Ureter (tissue), 1 donor: ENCODE results near the gene AGMO. TPM values are rescaled to one million over a fixed set of nuclear protein-coding genes. Genes with fewer than 3 reads are reported as not detected.

ENCODE experiments used
- DNase-seq: peaks from one replicate; pipeline ENCODE4 v3.0.0-alpha.2; 2020; ENCODE audit warnings: low spot score
- total RNA-seq: library from RNA; stranded (reverse); gene quantifications from one replicate; pipeline ENCODE4 v1.2.4, GENCODE V29; 2023
- donor health status: DM: yes; HTN: yes; CAD: no.

AGMO gene
- total RNA-seq, 1 donor from 2014 or later = 6.8 TPM

- no peak for DNase-seq
Observed at GRCh38 chr7:15498465-15498864, 63.4 kb downstream of the AGMO start.

- DNase-seq = no peak
Observed at GRCh38 chr7:15495170-15495569, 66.6 kb downstream of the AGMO start.

GRCh38 chr7:15494711-15495110, 67.1 kb downstream of the AGMO start:
- DNase-seq = no peak

GRCh38 chr7:15491361-15491760, 70.5 kb downstream of the AGMO start:
- no peak for DNase-seq

DNA sequence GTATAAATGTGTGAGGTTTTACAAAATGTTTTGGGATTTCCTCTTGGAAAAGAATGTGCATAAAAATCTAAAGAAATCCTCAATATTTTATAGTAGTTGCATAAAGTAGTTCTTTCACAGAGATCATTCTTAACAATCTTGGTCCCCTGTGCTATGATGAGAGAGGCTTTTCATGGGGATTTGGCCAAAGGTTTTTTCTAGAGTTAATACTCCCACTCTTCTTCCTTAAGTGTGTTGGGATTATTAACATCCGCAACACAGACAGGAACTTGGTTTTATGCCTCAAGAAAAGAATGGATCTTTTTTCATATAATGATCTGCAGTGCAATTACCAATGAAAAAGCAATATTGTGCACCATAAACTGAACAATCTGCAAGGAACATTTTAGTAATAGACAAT, 71.5 kb downstream of the AGMO start:
- no peak for DNase-seq

DNA sequence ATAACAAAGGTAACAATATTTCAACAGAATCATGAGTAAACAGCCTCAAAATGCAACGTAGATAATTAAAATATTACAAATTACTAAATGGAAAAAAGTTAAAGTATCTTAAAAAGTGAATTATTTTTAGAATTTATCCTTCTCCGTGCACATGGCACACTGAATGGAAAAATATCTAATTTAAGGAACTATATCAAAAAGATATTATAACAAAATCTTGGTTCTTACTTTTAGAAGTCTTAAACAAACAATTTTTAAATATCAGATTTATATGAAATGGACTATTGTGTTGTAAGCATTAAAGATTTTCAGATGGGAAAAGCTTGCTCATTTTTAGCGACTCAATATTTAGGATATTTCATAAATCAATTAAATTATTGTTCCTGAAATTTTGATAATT, 72.0 kb downstream of the AGMO start:
- no peak for DNase-seq

GRCh38 chr7:15489383-15489782, 72.4 kb downstream of the AGMO start:
- DNase-seq = no peak

DNA sequence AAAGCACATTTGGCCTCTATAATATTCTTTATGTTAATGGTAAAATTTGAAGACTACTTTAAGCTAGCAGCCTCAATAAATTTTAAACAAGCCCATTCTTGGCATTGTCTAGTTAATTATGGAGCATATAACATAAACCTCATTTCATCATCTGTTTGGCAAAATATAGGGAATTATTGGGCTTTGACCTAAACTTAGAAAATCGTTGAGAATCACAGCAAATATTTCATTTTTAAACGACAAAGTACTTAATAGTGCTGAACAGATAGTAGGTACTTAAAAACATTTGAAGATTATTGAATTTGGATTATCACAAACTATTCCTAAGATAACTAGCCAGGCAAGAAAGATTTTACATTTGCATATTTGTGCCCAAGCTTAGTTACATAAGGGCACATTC, 73.4 kb downstream of the AGMO start:
- no peak for DNase-seq

- DNase-seq = no peak
Observed at GRCh38 chr7:15487896-15488295, 73.9 kb downstream of the AGMO start.

- no peak for DNase-seq
Observed at GRCh38 chr7:15485998-15486397, 75.8 kb downstream of the AGMO start.

DNA sequence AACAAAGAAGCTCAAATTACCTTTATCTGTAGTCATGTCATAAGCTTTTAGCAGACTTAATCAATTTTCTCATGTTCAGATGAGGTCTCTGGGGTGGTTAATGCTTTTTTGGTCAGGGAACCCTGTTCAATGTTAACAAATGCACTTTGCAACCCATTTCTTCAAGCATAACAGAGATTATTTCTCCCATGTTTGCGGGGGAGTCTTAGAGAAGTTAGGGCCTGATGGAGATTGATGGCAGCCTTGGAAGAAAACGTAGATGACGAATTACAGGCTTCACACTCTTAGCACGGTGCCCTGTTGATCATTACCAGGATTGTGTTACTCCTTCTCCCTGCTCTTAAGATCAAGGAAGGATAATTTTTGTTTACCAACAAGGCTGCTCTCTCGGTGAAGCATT, 76.4 kb downstream of the AGMO start:
- DNase-seq = no peak

GRCh38 chr7:15481132-15481531, 80.7 kb downstream of the AGMO start:
- no peak for DNase-seq

DNA sequence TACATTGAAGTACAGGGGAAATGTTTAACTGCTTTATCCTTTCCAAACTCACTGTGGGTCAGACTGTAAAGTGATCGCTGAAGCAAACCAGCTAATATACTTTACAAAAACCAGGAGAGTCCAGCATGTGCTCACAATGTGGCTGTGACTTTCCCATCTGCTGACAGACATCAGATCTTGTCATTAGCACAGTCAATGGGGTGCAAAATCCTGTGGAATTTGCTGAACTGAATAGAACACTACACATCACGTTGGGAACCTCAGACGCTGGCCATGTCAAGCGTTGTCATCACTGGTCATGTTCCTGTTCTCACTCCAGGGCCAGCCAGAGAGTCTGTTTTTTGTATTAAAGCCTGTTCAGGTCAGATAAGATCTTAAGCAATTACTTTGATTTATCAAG, 83.4 kb downstream of the AGMO start:
- DNase-seq = no peak

DNA sequence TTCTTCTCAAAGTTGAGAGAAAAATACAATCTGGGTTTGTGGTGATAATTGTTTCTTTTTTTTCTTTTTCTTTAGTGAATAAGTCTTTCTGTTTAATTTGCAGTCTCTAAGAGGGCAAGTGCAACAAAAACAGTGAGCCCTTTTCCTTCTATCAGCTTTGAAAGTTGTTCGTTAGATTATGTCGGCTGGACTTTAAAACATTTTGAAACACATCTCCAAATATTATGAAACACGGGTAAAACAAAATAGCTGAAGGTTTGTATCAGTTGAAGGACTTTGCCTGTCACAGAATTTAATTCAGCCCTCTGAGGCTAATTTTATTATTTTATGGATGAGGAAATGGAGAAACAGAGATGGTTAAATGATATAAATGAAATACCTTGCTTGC, 85.3 kb downstream of the AGMO start:
- DNase-seq = no peak

- no peak for DNase-seq
Observed at GRCh38 chr7:15475808-15476530, 85.8 kb downstream of the AGMO start.

GRCh38 chr7:15471669-15471950, 90.2 kb downstream of the AGMO start:
- no peak for DNase-seq

DNA sequence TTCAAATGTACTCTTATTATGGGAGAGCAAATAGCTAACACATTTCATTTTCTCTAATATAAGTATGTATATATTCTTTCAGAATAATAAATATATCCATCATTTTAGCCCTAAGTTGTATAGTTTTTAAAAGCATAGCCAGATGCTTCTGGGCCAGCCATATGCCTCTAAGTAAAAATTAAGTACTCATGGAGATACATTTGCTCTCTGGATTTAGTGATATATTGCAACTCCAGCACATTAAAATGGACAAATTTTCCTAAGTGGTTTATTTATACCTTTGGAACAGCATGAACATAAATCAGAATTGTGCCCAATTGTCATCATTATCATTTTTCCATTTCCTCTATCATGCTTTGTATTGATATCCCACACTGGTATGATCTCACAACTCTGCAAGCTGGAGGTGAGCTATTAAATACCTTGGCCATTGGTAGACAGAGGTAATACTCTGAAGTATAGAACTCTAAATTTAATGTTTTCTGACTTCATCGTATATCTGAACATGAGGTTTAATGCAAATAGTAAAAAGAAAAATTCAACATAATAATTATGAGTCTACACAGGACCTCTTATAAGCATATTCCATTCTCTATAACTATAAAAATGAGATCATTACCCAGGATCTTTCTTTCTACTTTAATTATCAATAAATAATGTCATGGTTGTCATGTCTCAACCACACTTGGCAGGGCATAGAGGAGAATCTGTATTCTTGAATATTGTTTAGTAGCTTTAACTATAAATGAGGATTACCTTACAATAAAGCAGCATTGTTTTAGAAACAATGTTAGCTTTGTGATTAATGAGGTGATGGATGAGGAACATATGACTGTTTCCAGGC, 90.8 kb downstream of the AGMO start:
- DNase-seq = no peak

DNA sequence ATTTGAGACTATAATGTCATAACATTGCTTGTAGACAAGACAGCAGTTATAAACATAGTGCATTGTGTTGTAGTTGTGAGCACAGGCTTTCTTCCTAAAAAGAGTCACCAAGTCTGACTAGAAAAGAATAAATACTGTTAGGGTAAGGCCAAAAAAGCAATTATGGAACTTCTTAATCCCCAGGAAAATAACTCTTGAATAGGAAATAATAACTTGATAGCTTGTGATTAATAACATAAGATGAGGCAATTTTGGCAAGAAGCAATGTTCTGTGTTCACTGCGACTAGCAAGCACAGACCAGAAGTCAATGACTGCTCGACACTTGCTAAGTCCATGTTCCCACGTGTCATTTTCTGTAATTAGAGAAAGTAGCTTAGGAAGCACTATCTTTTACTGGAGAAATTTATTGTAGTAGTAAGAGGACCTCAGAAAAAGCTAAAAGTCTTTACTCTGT, 97.1 kb downstream of the AGMO start:
- no peak for DNase-seq

- no peak for DNase-seq
Observed at GRCh38 chr7:15463801-15464666, 97.8 kb downstream of the AGMO start.

DNA sequence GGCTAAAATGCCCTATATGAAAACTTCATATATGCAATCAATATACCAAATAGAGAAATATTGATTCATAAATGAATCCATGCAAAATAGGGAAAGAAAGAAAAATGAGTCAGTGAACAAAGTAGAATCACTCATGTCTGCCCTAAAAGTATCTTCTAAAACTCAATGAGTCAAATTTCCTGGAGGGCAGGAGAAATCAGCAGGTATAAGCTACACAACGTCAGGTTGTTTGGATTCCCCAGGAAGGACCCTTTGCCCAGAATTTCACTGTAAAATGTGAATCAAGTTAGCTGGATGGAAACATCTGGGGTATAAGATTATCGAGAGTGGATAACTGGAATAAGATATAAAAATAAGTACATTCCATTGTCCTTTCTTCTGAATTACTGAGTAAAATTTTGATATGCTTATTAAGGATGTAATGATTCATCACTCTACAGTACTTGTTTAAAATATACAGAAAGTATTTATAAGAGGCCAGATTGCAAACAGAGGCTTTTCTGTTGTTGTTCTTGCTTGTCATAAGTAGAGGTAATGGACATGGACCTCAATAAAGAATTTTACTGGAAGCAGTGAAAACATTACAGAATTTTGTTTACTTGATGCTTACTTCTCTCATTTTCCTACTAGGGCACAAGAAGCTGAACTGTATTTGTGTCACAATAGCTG, 99.0 kb downstream of the AGMO start:
- DNase-seq = no peak

GRCh38 chr7:15461576-15461975, 100.2 kb downstream of the AGMO start:
- no peak for DNase-seq

DNA sequence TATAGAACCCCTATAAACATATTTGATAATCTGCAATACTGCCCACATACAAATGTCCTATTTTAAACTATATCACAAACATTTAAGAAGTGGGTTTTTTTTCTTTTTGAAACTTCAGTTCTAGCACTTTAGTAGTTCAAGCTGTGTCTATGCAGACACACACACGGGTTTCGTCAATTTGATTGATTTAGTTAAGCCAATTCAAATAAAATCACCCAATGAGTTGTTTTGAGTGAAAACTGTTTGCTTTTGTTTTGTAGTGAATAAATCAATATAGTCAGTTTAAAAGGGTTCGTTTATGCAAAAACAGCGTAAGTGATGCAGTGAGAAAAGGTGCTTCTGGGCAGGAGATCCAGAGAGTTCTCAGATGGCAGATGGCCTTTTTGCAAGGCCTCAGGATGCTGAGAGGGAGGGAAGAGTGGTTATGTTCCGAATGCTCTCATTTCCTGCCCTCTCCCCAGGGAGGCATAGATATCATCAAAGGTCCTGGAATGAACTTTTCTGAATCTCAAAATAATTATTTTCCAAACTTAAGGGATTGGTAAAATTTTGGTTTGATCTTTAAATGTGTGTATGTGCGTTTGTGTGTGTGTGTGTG, 102.7 kb downstream of the AGMO start:
- DNase-seq = no peak
